Sigmoid colon (tissue), 7 donors: Measurements from ENCODE around the gene PARVG. TPM values are rescaled to one million over a fixed set of nuclear protein-coding genes. Genes with fewer than 3 reads are reported as not detected.

ENCODE experiments used
- DNase-seq: peaks from one replicate; pipeline ENCODE4 v3.0.0-alpha.2; 2019
- H3K27ac ChIP-seq, 4 donors: fragments of 200-600 bp; sonication (generic); one replicate each; pipeline ENCODE4 v1.5.1; 2016 to 2019; ENCODE audit warnings: mild to moderate bottlenecking in 1 of 4
- H3K27me3 ChIP-seq, 3 donors: fragments of 200-600 bp; sonication (generic); one replicate each; pipeline ENCODE4 v1.5.1; 2019; ENCODE audit warnings: mild to moderate bottlenecking in 1 of 3
- H3K36me3 ChIP-seq, 4 donors: fragments of 200-600 bp; sonication (generic); one replicate each; pipeline ENCODE4 v1.5.1; 2016 to 2019
- H3K4me1 ChIP-seq, 4 donors: fragments of 200-600 bp; sonication (generic); one replicate each; pipeline ENCODE4 v1.5.1; 2017 to 2019
- H3K4me3 ChIP-seq, 4 donors: fragments of 200-600 bp; sonication (generic); one replicate each; pipeline ENCODE4 v1.5.1; 2017 to 2019; ENCODE audit warnings: mild to moderate bottlenecking in 2 of 4, moderate library complexity in 1 of 4
- H3K9me3 ChIP-seq, 4 donors: fragments of 200-600 bp in 3 of 4; sonication (generic) in 3 of 4; one replicate each; pipeline versions ENCODE4 v1.5.1 to v1.6.1; 2013 to 2019
- CTCF ChIP-seq, 4 experiments: fragments of 450-650 bp in 3 of 4; fragments of 200-600 bp in 1 of 4; IDR thresholded peaks; one replicate each; pipeline ENCODE4 v1.5.1; 2016 to 2019; ENCODE audit warnings: antibody characterized with exemption in 4 of 4, mild to moderate bottlenecking in 3 of 4, moderate library complexity in 2 of 4
- EP300 ChIP-seq, 4 donors: sonication (generic); formaldehyde crosslinking; IDR thresholded peaks; one replicate each; pipeline ENCODE4 v1.6.1; 2017; ENCODE audit warnings: antibody characterized with exemption in 4 of 4
- POLR2A ChIP-seq, 2 donors: fragments of 450-650 bp; IDR thresholded peaks; one replicate each; pipeline ENCODE4 v1.6.1; 2016; ENCODE audit warnings: antibody characterized with exemption in 2 of 2, mild to moderate bottlenecking in 2 of 2, moderate library complexity in 2 of 2
- POLR2AphosphoS5 ChIP-seq, 4 donors: sonication (generic); formaldehyde crosslinking; IDR thresholded peaks; one replicate each; pipeline ENCODE4 v1.6.1; 2017; ENCODE audit warnings: antibody characterized with exemption in 4 of 4
- WGBS, 2 donors: extraction: QIAGEN DNeasy Blood & Tissue Kit; methylation state at CpG; one replicate each; pipeline ENCODE4 v1.1.7; 2013; 5-methylcytosine and 5-hydroxymethylcytosine counted together
- intact Hi-C: fragments of 100-400 bp; cut with DNase I; formaldehyde crosslinking; loops from one replicate; pipeline ENCODE4 v1.15.1; 2023
- polyA plus RNA-seq, 3 donors: library from polyadenylated mRNA; stranded (reverse); fragments of 200-250 nt; gene quantifications; one replicate each; pipeline ENCODE4 v1.2.3, GENCODE V29; 2013
- total RNA-seq, 4 donors: library from RNA; depleted of rRNA; stranded (reverse); fragments of >200 nt; gene quantifications; one replicate each; pipeline ENCODE4 v1.1.0, GENCODE V29; 2016
- donor health status: healthy with polysubstance abuse.
- donor health status: Bipolar disorder and iron deficiency.
- donor health status: healthy.

Gene PARVG
- total and polyA plus RNA-seq, 7 donors = 3.0 to 65.1 (median 9.8) TPM

- TF ChIP-seq EP300 (IDR thresholded peaks at IDR 0.05) = no peak
- no peak for TF ChIP-seq POLR2AphosphoS5 (IDR thresholded peaks at IDR 0.05)
- no peak for TF ChIP-seq POLR2A (IDR thresholded peaks at IDR 0.05)
- no peak for TF ChIP-seq CTCF (IDR thresholded peaks at IDR 0.05)
- peaks cover 0 to 21% (median 14%) of the 10 kb centered on the region in 4 donors for H3K4me1 ChIP-seq
- DNase-seq = no peak
- WGBS, 2 donors = 85 to 90% methylated on average over 3 of the region's 3 CpGs
- no peaks in the 10 kb centered on the region for H3K36me3 ChIP-seq
- no peak overlapping the region for H3K27ac ChIP-seq
- peaks cover 0 to 5% (median 0%) of the 10 kb centered on the region in 4 donors for H3K9me3 ChIP-seq
- H3K27me3 ChIP-seq = no peaks in the 10 kb centered on the region
- no peak overlapping the region for H3K4me3 ChIP-seq
- intact Hi-C loops = no loop called here
Observed at GRCh38 chr22:44214187-44214586, 33.5 kb downstream of the PARVG start.

- intact Hi-C loops = no loop called here
- H3K4me3 ChIP-seq = no peak overlapping the region
- TF ChIP-seq CTCF (IDR thresholded peaks at IDR 0.05) (no peak), POLR2A (IDR thresholded peaks at IDR 0.05) (no peak), EP300 (IDR thresholded peaks at IDR 0.05) (no peak), POLR2AphosphoS5 (IDR thresholded peaks at IDR 0.05) (no peak)
- H3K9me3 ChIP-seq = no peaks in the 10 kb centered on the region
- DNase-seq = no peak
- H3K36me3 ChIP-seq = no peaks in the 10 kb centered on the region
- peaks cover 0 to 21% (median 14%) of the 10 kb centered on the region in 4 donors for H3K4me1 ChIP-seq
- H3K27me3 ChIP-seq = no peaks in the 10 kb centered on the region
- 78 to 88% methylated on average over 6 of the region's 6 CpGs for WGBS, 2 donors
- H3K27ac ChIP-seq = no peak overlapping the region
Observed at GRCh38 chr22:44214764-44215163, 34.0 kb downstream of the PARVG start.

- H3K9me3 ChIP-seq = no peaks in the 10 kb centered on the region
- H3K36me3 ChIP-seq = no peaks in the 10 kb centered on the region
- H3K4me1 ChIP-seq = peaks cover 0 to 21% (median 14%) of the 10 kb centered on the region in 4 donors
- intact Hi-C loops = no loop called here
- TF ChIP-seq POLR2AphosphoS5 (IDR thresholded peaks at IDR 0.05) (no peak), EP300 (IDR thresholded peaks at IDR 0.05) (no peak), CTCF (IDR thresholded peaks at IDR 0.05) (no peak), POLR2A (IDR thresholded peaks at IDR 0.05) (no peak)
- DNase-seq = no peak
- no peaks in the 10 kb centered on the region for H3K27me3 ChIP-seq
- no peak overlapping the region for H3K4me3 ChIP-seq
- WGBS, 2 donors = 81 to 94% methylated on average over 4 of the region's 4 CpGs
- no peak overlapping the region for H3K27ac ChIP-seq
Observed at GRCh38 chr22:44215287-44215686, 34.6 kb downstream of the PARVG start.

- peaks cover 0 to 7% (median 4%) of the 10 kb centered on the region in 4 donors for H3K4me1 ChIP-seq
- no peaks in the 10 kb centered on the region for H3K36me3 ChIP-seq
- intact Hi-C loops = no loop called here
- 72 to 90% methylated on average over 7 of the region's 7 CpGs for WGBS, 2 donors
- H3K4me3 ChIP-seq = no peak overlapping the region
- no peak overlapping the region for H3K27ac ChIP-seq
- no peak for TF ChIP-seq EP300 (IDR thresholded peaks at IDR 0.05)
- no peak for TF ChIP-seq POLR2AphosphoS5 (IDR thresholded peaks at IDR 0.05)
- TF ChIP-seq CTCF (IDR thresholded peaks at IDR 0.05) = no peak
- TF ChIP-seq POLR2A (IDR thresholded peaks at IDR 0.05) = no peak
- no peaks in the 10 kb centered on the region for H3K27me3 ChIP-seq
- DNase-seq = no peak
- no peaks in the 10 kb centered on the region for H3K9me3 ChIP-seq
Observed at GRCh38 chr22:44217346-44217745, 36.6 kb downstream of the PARVG start.

GRCh38 chr22:44218071-44218470, 37.3 kb downstream of the PARVG start:
- 80 to 93% methylated on average over 6 of the region's 6 CpGs for WGBS, 2 donors
- Histone ChIP-seq H3K9me3 (no peaks in the 10 kb centered on the region), H3K4me3 (no peak overlapping the region), H3K27me3 (no peaks in the 10 kb centered on the region), H3K4me1 (no peaks in the 10 kb centered on the region), H3K36me3 (no peaks in the 10 kb centered on the region), H3K27ac (no peak overlapping the region)
- intact Hi-C loops = no loop called here
- TF ChIP-seq EP300 (IDR thresholded peaks at IDR 0.05) = no peak
- TF ChIP-seq CTCF (IDR thresholded peaks at IDR 0.05) = no peak
- TF ChIP-seq POLR2AphosphoS5 (IDR thresholded peaks at IDR 0.05) = no peak
- TF ChIP-seq POLR2A (IDR thresholded peaks at IDR 0.05) = no peak
- DNase-seq = no peak
